ENCODE results near the gene TMIE. TPM values are rescaled to one million over a fixed set of nuclear protein-coding genes. Genes with fewer than 3 reads are reported as not detected.

Gene TMIE
- total and polyA plus RNA-seq, 2 of the 4 experiments (the other 2 are of a cell fraction), result 0.12 TPM; not detected in 1

DNA sequence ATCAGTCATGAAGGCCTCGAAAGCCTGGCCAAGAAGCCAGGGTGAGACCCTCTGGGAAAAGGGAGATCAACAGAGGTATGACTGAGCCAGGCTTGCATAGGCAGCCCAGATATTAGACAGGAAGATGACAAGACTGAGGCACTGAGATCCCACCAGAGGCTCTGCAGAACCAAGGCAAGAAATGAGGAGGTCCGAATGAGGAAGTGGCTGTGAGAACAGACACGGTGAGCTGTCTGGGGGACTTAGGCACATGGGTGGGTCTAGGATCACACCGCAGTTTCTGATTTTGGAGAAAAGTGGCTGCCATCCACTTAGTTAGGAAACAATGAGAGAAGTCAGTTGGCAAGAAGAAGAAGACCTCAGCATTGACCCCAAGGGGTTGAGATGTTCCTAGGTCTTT is 47.9 kb downstream of the TMIE start:
- Histone ChIP-seq H3K4ac (ENCODE audit: low read depth, low read length) (no peak overlapping the region), H2AFZ (replicated peaks; ENCODE audit: low read length, poor library complexity) (no peak overlapping the region), H4K5ac (ENCODE audit: low read depth, low read length) (no peak overlapping the region), H2BK120ac (ENCODE audit: low read depth, low read length) (no peak overlapping the region), H4K20me1 (ENCODE audit: insufficient read depth, low read length) (no peaks in the 10 kb centered on the region), H3K36me3 (ENCODE audit: control insufficient read depth, insufficient read depth, low read length) (no peaks in the 10 kb centered on the region), H4K91ac (ENCODE audit: insufficient read depth, low read depth, low read length) (no peak overlapping the region), H2BK20ac (ENCODE audit: low read depth, low read length) (no peak overlapping the region), H3K9me1 (ENCODE audit: insufficient read depth, low read length) (no peaks in the 10 kb centered on the region), H3K18ac (ENCODE audit: low read depth, low read length) (no peak overlapping the region), H3K27me3 (ENCODE audit: control insufficient read depth, insufficient read depth, low read length) (peaks cover 52% of the 10 kb centered on the region), H3K14ac (replicated peaks; ENCODE audit: low read depth, low read length) (no peak overlapping the region), H2AK9ac (replicated peaks; ENCODE audit: low read depth, low read length, poor library complexity) (no peak overlapping the region), H3K27ac (ENCODE audit: insufficient read depth, low read length) (no peak overlapping the region), H3K56ac (ENCODE audit: extremely low read depth, insufficient read depth, low read length) (no peak overlapping the region), H4K8ac (ENCODE audit: low read depth in 2 of 2, low read length in 2 of 2) (no peak overlapping the region), H3K4me2 (ENCODE audit: low read depth, low read length) (no peak overlapping the region), H2BK15ac (ENCODE audit: low read depth, low read length) (no peak overlapping the region), H3K79me1 (ENCODE audit: low read depth in 1 of 2, low read length in 2 of 2) (no peaks in the 10 kb centered on the region), H2BK5ac (ENCODE audit: low read depth, low read length, poor library complexity, severe bottlenecking) (no peak overlapping the region), H3K9ac (ENCODE audit: low read depth, low read length) (no peak overlapping the region), H3K4me1 (ENCODE audit: control insufficient read depth, insufficient read depth, low read length) (no peaks in the 10 kb centered on the region), H2AK5ac (ENCODE audit: low read depth, low read length) (no peak overlapping the region), H3K4me3 (ENCODE audit: insufficient read depth, low read depth, low read length) (no peak overlapping the region), H3K23ac (ENCODE audit: low read depth, low read length) (no peak overlapping the region), H3K9me3 (ENCODE audit: control insufficient read depth, insufficient read depth, low read length) (no peaks in the 10 kb centered on the region)
- 50% methylated on average over 2 of the region's 4 CpGs; no CpG with 5 or more reads in 1 of the 2 experiments for WGBS, 2 experiments (ENCODE audit: extremely low coverage in 2 of 2, insufficient read length in 1 of 2)
- ChIA-PET POLR2A (ENCODE audit: unreplicated experiment) (no interaction called here), CTCF (no interaction called here)
- BruUV-seq (replicated peaks), result no TSS peak
- dilution Hi-C loops (cut with HindIII; ENCODE audit: low sequenced_read_pairs, unreplicated experiment), result no loop called here
- ATAC-seq (ENCODE audit: low read depth) (no peak), DNase-seq (no peak)
- in situ Hi-C loops (cut with MboI; ENCODE audit: low sequenced_read_pairs), result no loop called here
- intact Hi-C loops (cut with micrococcal nuclease), result loop anchor here (5.0 kb wide), 1 partner anchor 448 kb away; no protein-coding TSS in a partner anchor
- TF ChIP-seq POLR2A (IDR thresholded peaks at IDR 0.05; ENCODE audit: low read depth, low read length), result no peak
- no peak for TF ChIP-seq RCOR1 (IDR thresholded peaks at IDR 0.05; ENCODE audit: insufficient replicate concordance, low read length)
- no peak for TF ChIP-seq FOS (IDR thresholded peaks at IDR 0.05; ENCODE audit: low read depth, low read length)
- no peak for TF ChIP-seq MAFK (IDR thresholded peaks at IDR 0.05; ENCODE audit: low read depth, low read length)
- TF ChIP-seq NFE2L2 (IDR thresholded peaks at IDR 0.05; ENCODE audit: low read depth, low read length), result no peak
- no peak for TF ChIP-seq CEBPB (IDR thresholded peaks at IDR 0.05; ENCODE audit: low read depth, low read length)
- TF ChIP-seq, protein P1, sequence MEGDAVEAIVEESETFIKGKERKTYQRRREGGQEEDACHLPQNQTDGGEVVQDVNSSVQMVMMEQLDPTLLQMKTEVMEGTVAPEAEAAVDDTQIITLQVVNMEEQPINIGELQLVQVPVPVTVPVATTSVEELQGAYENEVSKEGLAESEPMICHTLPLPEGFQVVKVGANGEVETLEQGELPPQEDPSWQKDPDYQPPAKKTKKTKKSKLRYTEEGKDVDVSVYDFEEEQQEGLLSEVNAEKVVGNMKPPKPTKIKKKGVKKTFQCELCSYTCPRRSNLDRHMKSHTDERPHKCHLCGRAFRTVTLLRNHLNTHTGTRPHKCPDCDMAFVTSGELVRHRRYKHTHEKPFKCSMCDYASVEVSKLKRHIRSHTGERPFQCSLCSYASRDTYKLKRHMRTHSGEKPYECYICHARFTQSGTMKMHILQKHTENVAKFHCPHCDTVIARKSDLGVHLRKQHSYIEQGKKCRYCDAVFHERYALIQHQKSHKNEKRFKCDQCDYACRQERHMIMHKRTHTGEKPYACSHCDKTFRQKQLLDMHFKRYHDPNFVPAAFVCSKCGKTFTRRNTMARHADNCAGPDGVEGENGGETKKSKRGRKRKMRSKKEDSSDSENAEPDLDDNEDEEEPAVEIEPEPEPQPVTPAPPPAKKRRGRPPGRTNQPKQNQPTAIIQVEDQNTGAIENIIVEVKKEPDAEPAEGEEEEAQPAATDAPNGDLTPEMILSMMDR (conservative IDR thresholded peaks at IDR 0.05; ENCODE audit: low read depth, low read length), result no peak
- no peak for TF ChIP-seq CHD1 (IDR thresholded peaks at IDR 0.05; ENCODE audit: low read depth, low read length)
- TF ChIP-seq ELK1 (IDR thresholded peaks at IDR 0.05; ENCODE audit: borderline replicate concordance, low read depth, low read length), result no peak
- no peak for TF ChIP-seq SMC3 (IDR thresholded peaks at IDR 0.05; ENCODE audit: low read depth, low read length)

Data from IMR-90 (cell line).